Effector memory CD8-positive, alpha-beta T cell (primary cell): ENCODE results near the gene PWWP2B.
A peak's percentile ranks its signal among the peaks of the same experiment; 100 is the strongest.
"Not testable (repeated sequence)": the region's sequence is repeated elsewhere in the genome, so short reads cannot be mapped to it uniquely, and the experiment has no call there.

Experiments
- ATAC-seq: fragments of 150-1000 bp; cut with Tn5 transposase; replicated peaks from 2 replicates; pipeline ENCODE4 v1.10.0; 2021; ENCODE audit warnings: mild to moderate bottlenecking, moderate library complexity
- DNase-seq, 3 experiments: peaks; one replicate each; pipeline ENCODE4 v3.0.0; 2021
- H3K27ac Mint-ChIP-seq, 2 donors: one replicate each; pipeline ENCODE4 v1.8.0; 2022; ENCODE audit warnings: mild to moderate bottlenecking in 2 of 2, mixed read lengths in 2 of 2, moderate library complexity in 2 of 2
- H3K27me3 Mint-ChIP-seq, 2 donors: one replicate each; pipeline ENCODE4 v1.8.0; 2022; ENCODE audit warnings: mixed read lengths in 2 of 2
- H3K36me3 Mint-ChIP-seq: one replicate; pipeline ENCODE4 v1.8.0; 2022; ENCODE audit warnings: mild to moderate bottlenecking, moderate library complexity, mixed read lengths; ENCODE audit not compliant: insufficient read depth
- H3K4me1 Mint-ChIP-seq, 2 donors: one replicate each; pipeline ENCODE4 v1.8.0; 2022; ENCODE audit warnings: low read depth in 2 of 2, mixed read lengths in 2 of 2
- H3K4me3 Mint-ChIP-seq, 2 donors: one replicate each; pipeline ENCODE4 v1.8.0; 2022; ENCODE audit warnings: mild to moderate bottlenecking in 2 of 2, mixed read lengths in 2 of 2, moderate library complexity in 2 of 2
- H3K9me3 Mint-ChIP-seq, 2 donors: one replicate each; pipeline ENCODE4 v1.8.0; 2022; ENCODE audit warnings: mixed read lengths in 2 of 2

The PWWP2B gene

GRCh38 chr10:132379026-132379425, 18.0 kb upstream of the PWWP2B start:
- H3K4me1 Mint-ChIP-seq, result peaks cover 9 to 14% of the 10 kb centered on the region in 2 donors
- H3K4me3 Mint-ChIP-seq, H3K27me3 Mint-ChIP-seq, DNase-seq, H3K9me3 Mint-ChIP-seq, H3K27ac Mint-ChIP-seq, ATAC-seq, H3K36me3 Mint-ChIP-seq: not testable (repeated sequence)

GRCh38 chr10:132380986-132381385, 16.0 kb upstream of the PWWP2B start:
- not testable (repeated sequence) for H3K27me3 Mint-ChIP-seq, H3K27ac Mint-ChIP-seq, H3K4me3 Mint-ChIP-seq, H3K9me3 Mint-ChIP-seq, DNase-seq, H3K36me3 Mint-ChIP-seq, ATAC-seq
- H3K4me1 Mint-ChIP-seq, result peaks cover 9 to 14% of the 10 kb centered on the region in 2 donors

DNA sequence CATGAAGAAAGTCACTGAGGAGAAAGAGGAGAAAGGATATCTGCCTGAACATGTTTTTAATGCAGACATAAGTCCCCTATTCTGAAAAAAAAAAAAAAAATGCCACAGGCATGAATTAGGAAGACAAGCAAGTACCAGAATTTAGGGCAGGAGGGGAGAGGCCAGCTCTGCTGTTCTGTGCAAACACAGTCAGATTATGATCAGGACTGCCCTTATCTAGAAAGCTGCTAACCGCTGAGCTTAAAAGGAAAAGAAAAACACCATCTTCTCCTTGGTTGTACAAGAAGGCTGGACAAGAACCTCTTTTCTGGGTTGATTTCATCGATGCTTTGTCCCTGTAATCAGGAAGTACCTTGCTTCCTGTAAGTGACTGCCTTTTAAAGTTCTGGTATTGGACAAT, 15.3 kb upstream of the PWWP2B start:
- Mint-ChIP-seq H3K27ac (peak overlapping the region; percentile 11 to 81), H3K36me3 (peaks cover 4% of the 10 kb centered on the region), H3K9me3 (no peaks in the 10 kb centered on the region), H3K4me1 (peaks cover 9 to 14% of the 10 kb centered on the region in 2 donors), H3K4me3 (peak overlapping the region in 1 of 2 donors; percentile 28), H3K27me3 (peaks cover 0 to 6% of the 10 kb centered on the region in 2 donors)
- peak; percentile 43 for ATAC-seq
- no peak for DNase-seq

- Mint-ChIP-seq H3K4me1 (peaks cover 9 to 15% of the 10 kb centered on the region in 2 donors), H3K4me3 (peak overlapping the region in 1 of 2 donors; percentile 28), H3K36me3 (peaks cover 4% of the 10 kb centered on the region), H3K9me3 (no peaks in the 10 kb centered on the region), H3K27ac (peak overlapping the region; percentile 11 to 81), H3K27me3 (peaks cover 0 to 6% of the 10 kb centered on the region in 2 donors)
- DNase-seq (no peak), ATAC-seq (peak; percentile 50)
These were observed 14.6 kb upstream of the PWWP2B start for GRCh38 chr10:132382231-132382922.

GRCh38 chr10:132383101-132383500, 13.9 kb upstream of the PWWP2B start:
- no peak for ATAC-seq
- DNase-seq, result no peak
- peaks cover 12 to 21% of the 10 kb centered on the region in 2 donors for H3K4me1 Mint-ChIP-seq
- peaks cover 0 to 6% of the 10 kb centered on the region in 2 donors for H3K27me3 Mint-ChIP-seq
- H3K27ac Mint-ChIP-seq, result peak overlapping the region in 1 of 2 donors; percentile 81
- no peak overlapping the region for H3K4me3 Mint-ChIP-seq
- no peaks in the 10 kb centered on the region for H3K9me3 Mint-ChIP-seq
- peaks cover 4% of the 10 kb centered on the region for H3K36me3 Mint-ChIP-seq

DNA sequence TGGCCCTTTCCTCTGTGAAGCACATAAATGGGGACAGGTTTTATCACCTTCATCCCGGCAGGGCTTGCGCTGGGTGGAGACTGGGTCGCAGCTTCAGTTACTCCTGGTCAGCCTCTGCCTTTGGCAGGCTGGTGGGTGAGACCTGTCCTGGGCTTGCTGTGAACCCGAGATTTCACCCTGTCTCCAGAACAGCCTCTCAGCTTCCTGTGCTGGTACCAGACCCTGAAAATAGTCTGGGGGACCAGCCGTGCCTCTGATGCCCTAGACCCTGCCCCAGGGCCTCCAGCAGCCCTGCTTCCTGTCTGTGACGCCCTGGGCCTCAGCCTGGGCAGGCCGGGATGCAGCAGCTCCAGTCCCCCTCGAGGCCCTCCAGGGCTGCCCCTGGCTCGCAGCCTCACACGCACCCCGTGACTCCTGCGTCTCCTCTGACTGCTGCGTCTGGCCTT, 13.2 kb upstream of the PWWP2B start:
- H3K36me3 Mint-ChIP-seq, result peaks cover 4% of the 10 kb centered on the region
- H3K4me1 Mint-ChIP-seq, result peaks cover 12 to 21% of the 10 kb centered on the region in 2 donors
- peak overlapping the region; percentile 44 to 81 for H3K27ac Mint-ChIP-seq
- no peak overlapping the region for H3K4me3 Mint-ChIP-seq
- H3K9me3 Mint-ChIP-seq, result no peaks in the 10 kb centered on the region
- ATAC-seq (no peak), DNase-seq (no peak)
- H3K27me3 Mint-ChIP-seq, result peaks cover 0 to 6% of the 10 kb centered on the region in 2 donors

GRCh38 chr10:132384618-132385388, 12.2 kb upstream of the PWWP2B start:
- peak overlapping the region; percentile 7 to 11 for H3K27ac Mint-ChIP-seq
- no peak for ATAC-seq
- no peaks in the 10 kb centered on the region for H3K9me3 Mint-ChIP-seq
- H3K4me3 Mint-ChIP-seq, result no peak overlapping the region
- no peak for DNase-seq
- H3K27me3 Mint-ChIP-seq, result no peaks in the 10 kb centered on the region
- peaks cover 12 to 21% of the 10 kb centered on the region in 2 donors for H3K4me1 Mint-ChIP-seq
- peaks cover 4% of the 10 kb centered on the region for H3K36me3 Mint-ChIP-seq

DNA sequence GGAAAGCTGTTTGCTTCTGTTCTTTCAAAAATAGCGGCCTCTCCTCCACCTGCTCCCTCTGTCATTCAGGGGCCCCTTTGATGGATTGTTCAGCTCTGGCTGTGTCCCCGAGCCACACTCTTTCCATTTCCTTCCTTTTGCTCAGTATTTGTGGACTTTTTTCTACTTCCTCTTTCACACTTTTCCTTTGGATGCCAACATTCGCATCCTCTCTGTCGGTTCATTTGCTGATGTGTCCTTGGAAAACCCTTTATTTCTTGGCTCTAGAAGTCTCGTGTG, 11.7 kb upstream of the PWWP2B start:
- Mint-ChIP-seq H3K27ac (peak overlapping the region; percentile 7 to 11), H3K9me3 (no peaks in the 10 kb centered on the region), H3K4me1 (peaks cover 12 to 21% of the 10 kb centered on the region in 2 donors), H3K27me3 (no peaks in the 10 kb centered on the region), H3K36me3 (peaks cover 4% of the 10 kb centered on the region), H3K4me3 (no peak overlapping the region)
- ATAC-seq (no peak), DNase-seq (no peak)

GRCh38 chr10:132385721-132386418, 11.1 kb upstream of the PWWP2B start:
- no peak overlapping the region for H3K4me3 Mint-ChIP-seq
- H3K36me3 Mint-ChIP-seq, result peaks cover 4% of the 10 kb centered on the region
- H3K27me3 Mint-ChIP-seq, result no peaks in the 10 kb centered on the region
- peak overlapping the region; percentile 7 to 11 for H3K27ac Mint-ChIP-seq
- DNase-seq (no peak), ATAC-seq (no peak)
- H3K9me3 Mint-ChIP-seq, result no peaks in the 10 kb centered on the region
- peaks cover 12 to 21% of the 10 kb centered on the region in 2 donors for H3K4me1 Mint-ChIP-seq

GRCh38 chr10:132386419-132386831, 10.6 kb upstream of the PWWP2B start:
- Mint-ChIP-seq H3K27me3 (no peaks in the 10 kb centered on the region), H3K4me3 (peak overlapping the region in 1 of 2 donors; percentile 8), H3K27ac (peak overlapping the region; percentile 46 to 84), H3K9me3 (no peaks in the 10 kb centered on the region), H3K4me1 (peaks cover 11 to 20% of the 10 kb centered on the region in 2 donors), H3K36me3 (peaks cover 4% of the 10 kb centered on the region)
- DNase-seq (no peak), ATAC-seq (no peak)

GRCh38 chr10:132386896-132387295, 10.1 kb upstream of the PWWP2B start:
- H3K4me1 Mint-ChIP-seq, result peaks cover 10 to 17% of the 10 kb centered on the region in 2 donors
- H3K9me3 Mint-ChIP-seq, ATAC-seq, H3K27me3 Mint-ChIP-seq, DNase-seq, H3K36me3 Mint-ChIP-seq: not testable (repeated sequence)
- peak overlapping the region in 1 of 2 donors; percentile 8 for H3K4me3 Mint-ChIP-seq
- H3K27ac Mint-ChIP-seq, result peak overlapping the region; percentile 46 to 84

DNA sequence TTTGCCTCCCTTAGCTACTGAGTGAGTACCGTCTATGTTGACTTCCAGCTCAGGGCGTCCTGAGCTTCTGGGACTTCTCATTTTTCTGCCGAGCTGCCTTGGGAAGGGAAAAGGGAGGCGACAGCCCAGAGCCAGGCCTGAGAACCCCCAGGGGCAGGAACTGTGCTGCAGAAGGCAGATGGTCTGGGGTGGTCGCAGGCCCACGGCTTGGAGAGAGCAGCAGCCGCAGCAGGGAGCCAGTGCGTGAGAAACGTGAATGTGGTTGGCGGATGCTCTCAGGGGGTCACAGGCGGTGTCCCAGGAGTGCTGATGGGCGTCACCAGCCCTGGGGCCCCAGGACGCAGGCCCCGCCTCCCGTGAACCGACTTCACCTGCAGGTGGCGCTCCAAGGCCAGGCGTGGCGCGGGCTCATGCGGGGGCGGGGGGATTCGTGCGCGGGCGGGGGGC, 9.2 kb upstream of the PWWP2B start:
- peak; percentile 83 to 86 (median 86) for DNase-seq
- no peaks in the 10 kb centered on the region for H3K27me3 Mint-ChIP-seq
- H3K27ac Mint-ChIP-seq, result peak overlapping the region; percentile 19 to 84
- H3K4me1 Mint-ChIP-seq, result peaks cover 13 to 17% of the 10 kb centered on the region in 2 donors
- H3K9me3 Mint-ChIP-seq, result peaks cover 7 to 12% of the 10 kb centered on the region in 2 donors
- ATAC-seq, result peak; percentile 85
- peaks cover 9% of the 10 kb centered on the region for H3K36me3 Mint-ChIP-seq
- peak overlapping the region; percentile 35 to 70 for H3K4me3 Mint-ChIP-seq

- H3K36me3 Mint-ChIP-seq, result peaks cover 9% of the 10 kb centered on the region
- ATAC-seq (no peak), DNase-seq (no peak)
- peaks cover 7 to 12% of the 10 kb centered on the region in 2 donors for H3K9me3 Mint-ChIP-seq
- no peak overlapping the region for H3K4me3 Mint-ChIP-seq
- no peaks in the 10 kb centered on the region for H3K27me3 Mint-ChIP-seq
- no peak overlapping the region for H3K27ac Mint-ChIP-seq
- peaks cover 19 to 22% of the 10 kb centered on the region in 2 donors for H3K4me1 Mint-ChIP-seq
These were observed 8.0 kb upstream of the PWWP2B start for GRCh38 chr10:132388891-132389432.
